Keratinocyte (primary cell): Measurements from ENCODE around the gene KDM5B.

Experiments used
- CTCF ChIP-seq, 3 experiments: IDR thresholded peaks in 1 of 3; conservative IDR thresholded peaks in 1 of 3; optimal IDR thresholded peaks in 1 of 3; 2 replicates in 2 of 3; 3 replicates in 1 of 3; pipeline versions ENCODE3 to v1.5.1; 2011; ENCODE audit warnings: low read length in 3 of 3, mild to moderate bottlenecking in 3 of 3, moderate library complexity in 2 of 3, control low read depth in 1 of 3, inconsistent platforms in 1 of 3; ENCODE audit not compliant: insufficient read depth in 2 of 3; ENCODE audit errors: extremely low read depth in 1 of 3
- EZH2 ChIP-seq: IDR thresholded peaks from one replicate; pipeline ENCODE4 v1.6.1; 2012; ENCODE audit warnings: inconsistent platforms, mild to moderate bottlenecking, low read length, moderate library complexity

- TF ChIP-seq CTCF (optimal IDR thresholded peaks at IDR 0.05 in 1 of 3, IDR thresholded peaks at IDR 0.05 in 1 of 3, conservative IDR thresholded peaks at IDR 0.05 in 1 of 3; ENCODE audit: extremely low read depth in 1 of 3, insufficient read depth in 2 of 3, low read length in 3 of 3) (no peak), EZH2 (no peak)
Observed at GRCh38 chr1:202684716-202685115, 123.5 kb downstream of the KDM5B start.
